Mammary epithelial cell (primary cell): Measurements from ENCODE around the gene VSIG1.

ENCODE experiments used
- CTCF ChIP-seq, 2 donors: IDR thresholded peaks in 1 of 2; conservative IDR thresholded peaks in 1 of 2; 2 replicates each; pipeline ENCODE4 v1.5.1; 2011 to 2012; ENCODE audit warnings: inconsistent platforms in 2 of 2, low read length in 2 of 2, mild to moderate bottlenecking in 2 of 2, control low read depth in 1 of 2, low read depth in 1 of 2; ENCODE audit not compliant: insufficient read depth in 1 of 2; ENCODE audit errors: extremely low read depth in 1 of 2
- EZH2 ChIP-seq: IDR thresholded peaks from 2 replicates; pipeline ENCODE4 v1.6.1; 2012; ENCODE audit warnings: low read length, inconsistent platforms, borderline replicate concordance

GRCh38 chrX:108049649-108050048 is 4.8 kb downstream of the VSIG1 start:
- TF ChIP-seq CTCF (conservative IDR thresholded peaks at IDR 0.05 in 1 of 2, IDR thresholded peaks at IDR 0.05 in 1 of 2; ENCODE audit: extremely low read depth in 1 of 2, insufficient read depth in 1 of 2, low read depth in 1 of 2, low read length in 2 of 2), result no peak
- TF ChIP-seq EZH2, result no peak
